CD14-positive monocyte (primary cell): ENCODE measurements around the gene SYAP1. TPM values are rescaled to one million over a fixed set of nuclear protein-coding genes. Genes with fewer than 3 reads are reported as not detected.

Experiments
- DNase-seq, 3 donors: peaks; one replicate each; pipeline ENCODE4 v3.0.0-alpha.2; 2011 to 2022
- H2AFZ ChIP-seq: 2 replicates; pipeline ENCODE4 v1.6.0; 2012; ENCODE audit warnings: mild to moderate bottlenecking, low read depth, low read length, inconsistent platforms; ENCODE audit not compliant: insufficient read depth, poor library complexity, severe bottlenecking
- H3K27ac ChIP-seq, 2 donors: 1 replicate in 1 of 2; 2 replicates in 1 of 2; pipeline ENCODE4 v1.5.1; 2012 to 2013; ENCODE audit warnings: low read length in 2 of 2, control low read depth in 1 of 2, inconsistent platforms in 1 of 2, low read depth in 1 of 2, mild to moderate bottlenecking in 1 of 2
- H3K27me3 ChIP-seq, 2 donors: one replicate each; pipeline versions ENCODE4 v1.6.0 to v1.6.1; 2011 to 2013; ENCODE audit warnings: low read length in 2 of 2; ENCODE audit not compliant: control insufficient read depth in 2 of 2, insufficient read depth in 2 of 2
- H3K36me3 ChIP-seq, 2 donors: replicated peaks in 1 of 2; 1 replicate in 1 of 2; 2 replicates in 1 of 2; pipeline versions ENCODE4 v1.5.1 to v1.6.1; 2012 to 2013; ENCODE audit warnings: low read length in 2 of 2, control low read depth in 1 of 2, inconsistent platforms in 1 of 2, mild to moderate bottlenecking in 1 of 2; ENCODE audit not compliant: insufficient read depth in 2 of 2, control insufficient read depth in 1 of 2
- H3K4me1 ChIP-seq, 2 donors: 1 replicate in 1 of 2; 2 replicates in 1 of 2; pipeline versions ENCODE4 v1.5.1 to v1.6.1; 2012 to 2013; ENCODE audit warnings: low read length in 2 of 2, control low read depth in 1 of 2, inconsistent platforms in 1 of 2, mild to moderate bottlenecking in 1 of 2, moderate library complexity in 1 of 2; ENCODE audit not compliant: insufficient read depth in 2 of 2, control insufficient read depth in 1 of 2
- H3K4me2 ChIP-seq: replicated peaks from 2 replicates; pipeline ENCODE3; 2012; ENCODE audit warnings: low read length, moderate library complexity, mild to moderate bottlenecking; ENCODE audit not compliant: poor library complexity, severe bottlenecking; ENCODE audit errors: extremely low read depth
- H3K4me3 ChIP-seq, 3 experiments: fragments of 200-600 bp in 1 of 3; sonication (generic) in 1 of 3; replicated peaks in 1 of 3; 1 replicate in 2 of 3; 2 replicates in 1 of 3; pipeline ENCODE4 v1.5.1; 2011 to 2013; ENCODE audit warnings: low read length in 3 of 3, mild to moderate bottlenecking in 3 of 3, control low read depth in 2 of 3, low read depth in 2 of 3, inconsistent platforms in 1 of 3, moderate library complexity in 1 of 3
- H3K79me2 ChIP-seq: 2 replicates; pipeline ENCODE4 v1.6.0; 2012; ENCODE audit warnings: mild to moderate bottlenecking, control low read depth, inconsistent platforms, low read length, moderate library complexity; ENCODE audit not compliant: insufficient read depth
- H3K9ac ChIP-seq: 2 replicates; pipeline ENCODE4 v1.6.0; 2017; ENCODE audit warnings: low read length, mild to moderate bottlenecking; ENCODE audit not compliant: insufficient read depth, poor library complexity, severe bottlenecking
- H3K9me3 ChIP-seq, 2 donors: replicated peaks in 1 of 2; 1 replicate in 1 of 2; 2 replicates in 1 of 2; pipeline versions ENCODE4 v1.5.1 to v1.6.1; 2012 to 2013; ENCODE audit warnings: low read length in 2 of 2, control low read depth in 1 of 2; ENCODE audit not compliant: control insufficient read depth in 1 of 2, insufficient read depth in 1 of 2
- H4K20me1 ChIP-seq: 2 replicates; pipeline ENCODE4 v1.6.0; 2012; ENCODE audit warnings: mild to moderate bottlenecking, low read length, control low read depth, moderate library complexity; ENCODE audit not compliant: insufficient read depth
- H3K27ac Mint-ChIP-seq, 7 donors: one replicate each; pipeline ENCODE4 v1.8.0; 2020; ENCODE audit warnings: mild to moderate bottlenecking in 7 of 7, mixed read lengths in 7 of 7, moderate library complexity in 6 of 7, inconsistent platforms in 2 of 7
- H3K27me3 Mint-ChIP-seq, 3 donors: one replicate each; pipeline ENCODE4 v1.8.0; 2021 to 2022; ENCODE audit warnings: low read depth in 3 of 3, mild to moderate bottlenecking in 3 of 3, mixed read lengths in 3 of 3, moderate library complexity in 3 of 3, inconsistent platforms in 1 of 3
- H3K36me3 Mint-ChIP-seq, 2 donors: one replicate each; pipeline ENCODE4 v1.8.0; 2020; ENCODE audit warnings: mixed read lengths in 2 of 2, inconsistent platforms in 1 of 2, mild to moderate bottlenecking in 1 of 2
- H3K4me1 Mint-ChIP-seq: one replicate; pipeline ENCODE4 v1.8.0; 2020; ENCODE audit warnings: mild to moderate bottlenecking, mixed read lengths
- H3K4me3 Mint-ChIP-seq, 2 donors: one replicate each; pipeline ENCODE4 v1.8.0; 2020; ENCODE audit warnings: mild to moderate bottlenecking in 2 of 2, mixed read lengths in 2 of 2, moderate library complexity in 1 of 2
- H3K9me3 Mint-ChIP-seq, 7 donors: one replicate each; pipeline ENCODE4 v1.8.0; 2020 to 2022; ENCODE audit warnings: mixed read lengths in 7 of 7, mild to moderate bottlenecking in 6 of 7, moderate library complexity in 6 of 7, inconsistent platforms in 2 of 7
- WGBS: methylation state at CpG from one replicate; pipeline ENCODE4 v1.1.5; 2013; ENCODE audit warnings: missing lambda C conversion rate; ENCODE audit not compliant: insufficient coverage; 5-methylcytosine and 5-hydroxymethylcytosine counted together
- intact Hi-C, 2 donors: fragments of 100-400 bp; cut with micrococcal nuclease; formaldehyde crosslinking; loops; one replicate each; pipeline versions ENCODE4 v1.15.0 to v1.15.1; 2023
- polyA plus RNA-seq, 3 donors: library from polyadenylated mRNA; depleted of rRNA in 1 of 3; unstranded in 2 of 3; stranded (reverse) in 1 of 3; fragments of 300-500 nt in 2 of 3; fragments of >200 nt in 1 of 3; fragmentation: Illumina TruSeq in 2 of 3; gene quantifications; 1 replicate in 2 of 3; 2 replicates in 1 of 3; pipeline ENCODE4 v1.2.3, GENCODE V29; 2012 to 2021
- TF ChIP-seq, protein P1 (sequence below): fragments of 200-600 bp; IDR thresholded peaks from one replicate; pipeline ENCODE4 v1.8.0; 2022; ENCODE audit warnings: antibody characterized with exemption, mild to moderate bottlenecking

The SYAP1 gene
- polyA plus RNA-seq, 3 donors: 4.2 to 9.0 (median 7.1) TPM

DNA sequence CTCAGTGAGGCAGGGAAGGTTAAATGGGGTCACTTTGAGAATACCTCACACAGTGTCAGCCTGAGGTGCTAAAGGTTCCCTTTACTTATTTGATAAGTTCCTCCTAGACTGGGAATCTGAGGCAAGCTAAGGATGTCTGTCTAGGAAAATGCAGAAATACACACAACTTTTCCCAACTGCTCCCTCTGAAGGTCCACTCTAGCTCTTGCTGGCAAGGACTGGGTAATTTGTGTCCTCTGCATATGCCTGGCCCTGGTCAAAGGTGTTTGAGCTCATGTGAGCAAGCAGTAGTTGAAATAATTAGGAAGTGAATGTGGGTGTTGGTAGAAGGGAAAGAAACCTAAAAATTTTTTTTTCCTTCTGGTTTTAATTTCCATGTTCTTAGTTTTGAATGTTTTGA, 88.1 kb downstream of the SYAP1 start:
- no peaks in the 10 kb centered on the region for H3K9me3 ChIP-seq
- intact Hi-C loops: no loop called here
- Mint-ChIP-seq H3K9me3 (peaks cover 0 to 8% (median 0%) of the 10 kb centered on the region in 7 donors), H3K4me1 (peaks cover 19% of the 10 kb centered on the region), H3K36me3 (peaks cover 0 to 6% of the 10 kb centered on the region in 2 donors), H3K27ac (peak overlapping the region; percentile 6 to 86 (median 60)), H3K27me3 (peaks cover 0 to 5% (median 0%) of the 10 kb centered on the region in 3 donors), H3K4me3 (peak overlapping the region; percentile 57 to 74)
- peak overlapping the region in 2 of 3 experiments; percentile 30 to 77 for H3K4me3 ChIP-seq
- peak overlapping the region; percentile 37 for H3K9ac ChIP-seq
- H3K79me2 ChIP-seq: peaks cover 38% of the 10 kb centered on the region
- no peak overlapping the region for H2AFZ ChIP-seq
- peak overlapping the region in 1 of 2 donors; percentile 67 for H3K27ac ChIP-seq
- H3K27me3 ChIP-seq: no peaks in the 10 kb centered on the region
- DNase-seq: peak in 1 of 3 donors; percentile 29
- H3K36me3 ChIP-seq: no peaks in the 10 kb centered on the region
- TF ChIP-seq, protein P1, sequence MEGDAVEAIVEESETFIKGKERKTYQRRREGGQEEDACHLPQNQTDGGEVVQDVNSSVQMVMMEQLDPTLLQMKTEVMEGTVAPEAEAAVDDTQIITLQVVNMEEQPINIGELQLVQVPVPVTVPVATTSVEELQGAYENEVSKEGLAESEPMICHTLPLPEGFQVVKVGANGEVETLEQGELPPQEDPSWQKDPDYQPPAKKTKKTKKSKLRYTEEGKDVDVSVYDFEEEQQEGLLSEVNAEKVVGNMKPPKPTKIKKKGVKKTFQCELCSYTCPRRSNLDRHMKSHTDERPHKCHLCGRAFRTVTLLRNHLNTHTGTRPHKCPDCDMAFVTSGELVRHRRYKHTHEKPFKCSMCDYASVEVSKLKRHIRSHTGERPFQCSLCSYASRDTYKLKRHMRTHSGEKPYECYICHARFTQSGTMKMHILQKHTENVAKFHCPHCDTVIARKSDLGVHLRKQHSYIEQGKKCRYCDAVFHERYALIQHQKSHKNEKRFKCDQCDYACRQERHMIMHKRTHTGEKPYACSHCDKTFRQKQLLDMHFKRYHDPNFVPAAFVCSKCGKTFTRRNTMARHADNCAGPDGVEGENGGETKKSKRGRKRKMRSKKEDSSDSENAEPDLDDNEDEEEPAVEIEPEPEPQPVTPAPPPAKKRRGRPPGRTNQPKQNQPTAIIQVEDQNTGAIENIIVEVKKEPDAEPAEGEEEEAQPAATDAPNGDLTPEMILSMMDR: peak; percentile 13
- H3K4me1 ChIP-seq: peaks cover 14 to 26% of the 10 kb centered on the region in 2 donors
- H4K20me1 ChIP-seq: no peaks in the 10 kb centered on the region
- H3K4me2 ChIP-seq: peak overlapping the region; percentile 72

DNA sequence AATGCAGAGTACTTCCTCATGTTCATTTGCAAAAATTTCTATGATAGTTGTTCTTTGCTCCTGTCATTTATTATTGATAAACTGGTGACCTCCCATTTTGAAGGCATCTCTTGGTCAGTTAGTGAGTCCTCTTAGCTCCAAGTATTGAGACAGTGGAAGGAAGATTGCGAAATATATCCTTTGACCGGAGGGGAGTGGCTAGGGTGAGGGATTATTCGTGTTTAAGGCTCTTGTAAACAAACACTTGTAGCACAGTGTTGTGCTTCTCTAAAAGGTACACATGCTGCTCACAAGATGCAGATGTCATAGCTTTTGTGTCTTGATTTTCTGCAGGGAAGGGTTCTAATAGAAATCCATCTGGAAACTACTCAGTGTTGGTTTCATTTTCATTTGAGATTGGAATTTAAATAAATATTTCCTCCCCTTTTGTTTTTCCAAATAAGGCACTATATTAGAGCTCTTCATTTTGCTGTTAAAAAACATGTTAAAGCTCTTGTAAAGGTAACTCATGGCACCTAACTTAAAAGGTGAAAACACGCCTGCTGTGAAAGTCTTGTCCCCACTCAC, 88.6 kb downstream of the SYAP1 start:
- Histone ChIP-seq H3K4me2 (peak overlapping the region; percentile 72), H3K27me3 (no peaks in the 10 kb centered on the region), H3K36me3 (no peaks in the 10 kb centered on the region), H4K20me1 (no peaks in the 10 kb centered on the region), H3K27ac (peak overlapping the region in 1 of 2 donors; percentile 67), H3K9me3 (no peaks in the 10 kb centered on the region), H3K4me3 (peak overlapping the region; percentile 30 to 77 (median 76)), H3K79me2 (peaks cover 33% of the 10 kb centered on the region), H2AFZ (peak overlapping the region; percentile 48), H3K9ac (peak overlapping the region; percentile 37), H3K4me1 (peaks cover 14 to 26% of the 10 kb centered on the region in 2 donors)
- no CpG with 5 or more reads among the region's 4 CpGs for WGBS
- Mint-ChIP-seq H3K27ac (peak overlapping the region; percentile 6 to 86 (median 60)), H3K4me1 (peaks cover 19% of the 10 kb centered on the region), H3K27me3 (peaks cover 0 to 5% (median 0%) of the 10 kb centered on the region in 3 donors), H3K36me3 (peaks cover 2 to 10% of the 10 kb centered on the region in 2 donors), H3K9me3 (peaks cover 0 to 6% (median 0%) of the 10 kb centered on the region in 7 donors), H3K4me3 (peak overlapping the region; percentile 57 to 74)
- TF ChIP-seq, protein P1: no peak
- intact Hi-C loops: no loop called here
- peak; percentile 32 to 45 (median 36) for DNase-seq
